IMR-90 (cell line): Measurements from ENCODE around the gene EFCC1. TPM values are rescaled to one million over a fixed set of nuclear protein-coding genes. Genes with fewer than 3 reads are reported as not detected.
A peak's percentile ranks its signal among the peaks of the same experiment; 100 is the strongest.

Source experiments
- ATAC-seq: fragments of 200-7000 bp; cut with Tn5 transposase; 2 replicates; pipeline ENCODE4 v1.9.1; 2020; ENCODE audit warnings: low read depth, mild to moderate bottlenecking, moderate library complexity
- BruUV-seq: library from RNA; stranded (reverse); fragments of 400-500 nt; replicated peaks from 2 replicates; lab custom pipeline; 2021; lab: Mats Ljungman, UMichigan
- CTCF ChIA-PET: fragments of 300-600 bp; formaldehyde crosslinking; extraction: SDS; loops from one replicate; lab custom pipeline; 2021; ENCODE audit warnings: antibody characterized with exemption; lab: Yijun Ruan, JAX
- POLR2A ChIA-PET: fragments of 300-600 bp; sonication (Branson Sonifier 250); formaldehyde crosslinking; loops from one replicate; lab custom pipeline; 2022; ENCODE audit warnings: antibody characterized with exemption; ENCODE audit not compliant: unreplicated experiment; lab: Charles Lee
- DNase-seq: peaks from one replicate; pipeline ENCODE4 v3.0.0; 2013
- H2AFZ ChIP-seq: replicated peaks from 2 replicates; pipeline ENCODE3; 2013; ENCODE audit warnings: low read length, mild to moderate bottlenecking; ENCODE audit not compliant: poor library complexity
- H2AK5ac ChIP-seq: 2 replicates; pipeline ENCODE4 v1.6.1; 2013; ENCODE audit warnings: low read depth, low read length, inconsistent platforms
- H2AK9ac ChIP-seq: replicated peaks from 2 replicates; pipeline ENCODE3; 2013; ENCODE audit warnings: mild to moderate bottlenecking, low read depth, low read length, moderate library complexity; ENCODE audit not compliant: poor library complexity
- H2BK120ac ChIP-seq: 2 replicates; pipeline ENCODE4 v1.6.1; 2013; ENCODE audit warnings: low read depth, low read length, inconsistent platforms
- H2BK15ac ChIP-seq: 3 replicates; pipeline ENCODE4 v1.6.1; 2013; ENCODE audit warnings: low read depth, low read length, inconsistent platforms
- H2BK20ac ChIP-seq: 2 replicates; pipeline ENCODE4 v1.6.1; 2013; ENCODE audit warnings: low read depth, mild to moderate bottlenecking, inconsistent platforms, low read length, moderate library complexity
- H2BK5ac ChIP-seq: 2 replicates; pipeline ENCODE4 v1.6.1; 2013; ENCODE audit warnings: mild to moderate bottlenecking, low read depth, low read length, inconsistent platforms; ENCODE audit not compliant: poor library complexity, severe bottlenecking
- H3K14ac ChIP-seq: replicated peaks from 2 replicates; pipeline ENCODE4 v1.6.1; 2013; ENCODE audit warnings: low read depth, low read length, inconsistent platforms
- H3K18ac ChIP-seq: 2 replicates; pipeline ENCODE4 v1.6.1; 2013; ENCODE audit warnings: low read depth, low read length, control low read depth
- H3K23ac ChIP-seq: 2 replicates; pipeline ENCODE4 v1.6.1; 2013; ENCODE audit warnings: low read depth, low read length, inconsistent platforms
- H3K27ac ChIP-seq: 2 replicates; pipeline ENCODE4 v1.5.1; 2013; ENCODE audit warnings: mild to moderate bottlenecking, control low read depth, low read length; ENCODE audit not compliant: insufficient read depth
- H3K27me3 ChIP-seq: 2 replicates; pipeline ENCODE4 v1.6.1; 2013; ENCODE audit warnings: low read length; ENCODE audit not compliant: control insufficient read depth, insufficient read depth
- H3K36me3 ChIP-seq: 2 replicates; pipeline ENCODE4 v1.6.1; 2013; ENCODE audit warnings: low read length, mixed read lengths; ENCODE audit not compliant: control insufficient read depth, insufficient read depth
- H3K4ac ChIP-seq: 2 replicates; pipeline ENCODE4 v1.6.1; 2013; ENCODE audit warnings: low read depth, low read length, inconsistent platforms
- H3K4me1 ChIP-seq: 2 replicates; pipeline ENCODE4 v1.6.1; 2013; ENCODE audit warnings: low read length, mixed read lengths; ENCODE audit not compliant: control insufficient read depth, insufficient read depth
- H3K4me2 ChIP-seq: 2 replicates; pipeline ENCODE4 v1.6.1; 2013; ENCODE audit warnings: low read depth, mild to moderate bottlenecking, control low read depth, low read length, moderate library complexity
- H3K4me3 ChIP-seq: 2 replicates; pipeline ENCODE4 v1.5.1; 2013; ENCODE audit warnings: low read depth, mild to moderate bottlenecking, control low read depth, low read length, moderate library complexity; ENCODE audit not compliant: insufficient read depth
- H3K56ac ChIP-seq: 2 replicates; pipeline ENCODE4 v1.6.1; 2013; ENCODE audit warnings: low read length, inconsistent platforms; ENCODE audit not compliant: insufficient read depth; ENCODE audit errors: extremely low read depth
- H3K79me1 ChIP-seq, 2 experiments: 2 replicates each; pipeline ENCODE4 v1.6.1; 2013; ENCODE audit warnings: low read length in 2 of 2, inconsistent platforms in 1 of 2, low read depth in 1 of 2
- H3K9ac ChIP-seq: 2 replicates; pipeline ENCODE4 v1.6.1; 2013; ENCODE audit warnings: low read depth, low read length, control low read depth
- H3K9me1 ChIP-seq: 2 replicates; pipeline ENCODE4 v1.6.1; 2013; ENCODE audit warnings: low read length, inconsistent platforms; ENCODE audit not compliant: insufficient read depth
- H3K9me3 ChIP-seq: 2 replicates; pipeline ENCODE4 v1.6.1; 2013; ENCODE audit warnings: low read length; ENCODE audit not compliant: control insufficient read depth, insufficient read depth
- H4K20me1 ChIP-seq: 2 replicates; pipeline ENCODE4 v1.6.1; 2013; ENCODE audit warnings: low read length, inconsistent platforms; ENCODE audit not compliant: insufficient read depth
- H4K5ac ChIP-seq: 2 replicates; pipeline ENCODE4 v1.6.1; 2013; ENCODE audit warnings: mild to moderate bottlenecking, low read depth, low read length, control low read depth
- H4K8ac ChIP-seq, 2 experiments: 2 replicates each; pipeline ENCODE4 v1.6.1; 2013; ENCODE audit warnings: low read depth in 2 of 2, low read length in 2 of 2, control low read depth in 1 of 2, inconsistent platforms in 1 of 2
- H4K91ac ChIP-seq: 2 replicates; pipeline ENCODE4 v1.6.1; 2013; ENCODE audit warnings: low read depth, low read length, inconsistent platforms; ENCODE audit not compliant: insufficient read depth
- BHLHE40 ChIP-seq: fragments of 150-350 bp; IDR thresholded peaks from 2 replicates; pipeline ENCODE4 v1.6.1; 2016; ENCODE audit warnings: mild to moderate bottlenecking, low read depth, low read length
- CEBPB ChIP-seq: IDR thresholded peaks from 2 replicates; pipeline ENCODE4 v1.6.1; 2012; ENCODE audit warnings: low read depth, low read length, improper control_type of control experiment
- CHD1 ChIP-seq: IDR thresholded peaks from 2 replicates; pipeline ENCODE4 v1.6.1; 2012; ENCODE audit warnings: low read depth, low read length, improper control_type of control experiment
- CTCF ChIP-seq: conservative IDR thresholded peaks from 2 replicates; pipeline ENCODE4 v1.5.1; 2012; ENCODE audit warnings: mild to moderate bottlenecking, low read depth, low read length, improper control_type of control experiment
- ELK1 ChIP-seq: fragments of 150-350 bp; IDR thresholded peaks from 2 replicates; pipeline ENCODE4 v1.6.1; 2016; ENCODE audit warnings: low read depth, mild to moderate bottlenecking, low read length, moderate library complexity, borderline replicate concordance
- FOS ChIP-seq: fragments of 150-350 bp; IDR thresholded peaks from 2 replicates; pipeline ENCODE4 v1.6.1; 2016; ENCODE audit warnings: low read depth, low read length
- MAZ ChIP-seq: IDR thresholded peaks from 2 replicates; pipeline ENCODE4 v1.6.1; 2012; ENCODE audit warnings: low read depth, mild to moderate bottlenecking, low read length, improper control_type of control experiment, moderate library complexity, borderline replicate concordance
- MXI1 ChIP-seq: IDR thresholded peaks from 2 replicates; pipeline ENCODE4 v1.6.1; 2012; ENCODE audit warnings: low read depth, mild to moderate bottlenecking, low read length, moderate library complexity, borderline replicate concordance
- NFE2L2 ChIP-seq: fragments of 150-350 bp; IDR thresholded peaks from 2 replicates; pipeline ENCODE4 v1.6.1; 2016; ENCODE audit warnings: low read depth, mild to moderate bottlenecking, low read length
- RAD21 ChIP-seq: IDR thresholded peaks from 2 replicates; pipeline ENCODE4 v1.6.1; 2012; ENCODE audit warnings: low read length, improper control_type of control experiment
- RCOR1 ChIP-seq: IDR thresholded peaks from 2 replicates; pipeline ENCODE4 v1.6.1; 2012; ENCODE audit warnings: mild to moderate bottlenecking, low read length, improper control_type of control experiment; ENCODE audit not compliant: insufficient replicate concordance
- RFX5 ChIP-seq: IDR thresholded peaks from 2 replicates; pipeline ENCODE4 v1.8.0; 2012; ENCODE audit warnings: low read depth, mild to moderate bottlenecking, low read length, moderate library complexity
- SMC3 ChIP-seq: fragments of 150-350 bp; IDR thresholded peaks from 2 replicates; pipeline ENCODE4 v1.6.1; 2016; ENCODE audit warnings: low read depth, mild to moderate bottlenecking, antibody characterized with exemption, low read length, moderate library complexity
- USF2 ChIP-seq: fragments of 150-350 bp; IDR thresholded peaks from 2 replicates; pipeline ENCODE4 v1.6.1; 2017; ENCODE audit warnings: mild to moderate bottlenecking, antibody characterized with exemption, low read length, low read depth
- WGBS, 2 experiments: methylation state at CpG; one replicate each; pipeline versions ENCODE4 v1.1.5 to v1.1.7; 2013; ENCODE audit warnings: missing lambda C conversion rate in 2 of 2; ENCODE audit not compliant: insufficient read length in 1 of 2; ENCODE audit errors: extremely low coverage in 2 of 2; 5-methylcytosine and 5-hydroxymethylcytosine counted together
- dilution Hi-C: fragments of 300-500 bp; cut with HindIII; formaldehyde crosslinking; loops from one replicate; pipeline ENCODE4 v1.14.3; 2018; ENCODE audit warnings: low sequenced_read_pairs; ENCODE audit not compliant: unreplicated experiment
- in situ Hi-C: fragments of 300-500 bp; cut with MboI; formaldehyde crosslinking; loops from 3 replicates; pipeline ENCODE4 v1.14.3; 2019; ENCODE audit warnings: low sequenced_read_pairs, inconsistent platforms, mixed read lengths
- intact Hi-C: fragments of 100-400 bp; cut with micrococcal nuclease; formaldehyde crosslinking; loops from 2 replicates; pipeline ENCODE4 v1.10.0; 2022
- polyA plus RNA-seq, 3 experiments: library from polyadenylated mRNA; depleted of rRNA; stranded (reverse); fragments of >200 nt; gene quantifications; 2 replicates each; pipeline ENCODE4 v1.2.3, GENCODE V29; 2012; ENCODE audit warnings: low replicate concordance in 1 of 3
- total RNA-seq: library from RNA; depleted of rRNA; stranded (reverse); fragments of >200 nt; gene quantifications from 2 replicates; pipeline ENCODE4 v1.2.3, GENCODE V29; 2012

Gene EFCC1
- total and polyA plus RNA-seq, 2 of the 4 experiments (the other 2 are of a cell fraction): not detected

- Histone ChIP-seq H3K9ac (no peak overlapping the region), H2AK5ac (peak overlapping the region; percentile 98), H4K91ac (peak overlapping the region; percentile 69), H4K8ac (peak overlapping the region; percentile 75 to 87; a peak in 2 of 4 replicates), H3K27me3 (peaks cover 57% of the 10 kb centered on the region), H2BK120ac (peak overlapping the region; percentile 75), H3K14ac (peak overlapping the region; percentile 47), H2AFZ (no peak overlapping the region), H3K56ac (no peak overlapping the region), H3K9me1 (no peaks in the 10 kb centered on the region; the same call in 1 of the 2 replicates), H4K5ac (peak overlapping the region; percentile 78; the same call in 1 of the 2 replicates), H3K4me3 (no peak overlapping the region), H2BK5ac (no peak overlapping the region), H3K18ac (peak overlapping the region; percentile 55; the same call in 1 of the 2 replicates), H3K9me3 (no peaks in the 10 kb centered on the region), H2BK15ac (peak overlapping the region; percentile 91; the same call in 1 of the 3 replicates), H3K27ac (peak overlapping the region; percentile 11; the same call in 1 of the 2 replicates), H2BK20ac (peak overlapping the region; percentile 84), H3K4ac (peak overlapping the region; percentile 26), H3K79me1 (no peaks in the 10 kb centered on the region), H4K20me1 (no peaks in the 10 kb centered on the region), H3K4me1 (peaks cover 12% of the 10 kb centered on the region), H3K23ac (0 out of 2 replicates have a peak overlapping the region, but pooled peaks have one; percentile 9), H3K36me3 (no peaks in the 10 kb centered on the region), H3K4me2 (no peak overlapping the region), H2AK9ac (no peak overlapping the region)
- in situ Hi-C loops (no loop called here), dilution Hi-C loops (no loop called here), intact Hi-C loops (no loop called here)
- POLR2A ChIA-PET: interaction anchor here (1.4 kb wide), 1 partner anchor 12 kb away, joined by 6 read pairs; no protein-coding TSS in a partner anchor
- TF ChIP-seq ELK1: no peak
- no peak for TF ChIP-seq CHD1
- no peak for TF ChIP-seq CTCF
- no peak for TF ChIP-seq RAD21
- no peak for TF ChIP-seq NFE2L2
- TF ChIP-seq SMC3: no peak
- no peak for TF ChIP-seq MAZ
- TF ChIP-seq CEBPB: no peak
- no peak for TF ChIP-seq BHLHE40
- no peak for TF ChIP-seq RFX5
- no peak for TF ChIP-seq MXI1
- TF ChIP-seq FOS: no peak
- no peak for TF ChIP-seq USF2
- no peak for TF ChIP-seq RCOR1
- no peak for ATAC-seq
- DNase-seq: no peak
- BruUV-seq: no TSS peak
- CTCF ChIA-PET: no interaction called here
- 61% methylated on average over 2 of the region's 6 CpGs; no CpG with 5 or more reads in 1 of the 2 experiments for WGBS, 2 experiments
These were observed 3.7 kb downstream of the EFCC1 start for GRCh38 chr3:129004639-129005295.
